NCI-H526 (cell line): ENCODE results near the gene TAS2R14.
A peak's percentile ranks its signal among the peaks of the same experiment; 100 is the strongest.

Source experiments
- DNase-seq, 2 experiments: peaks; one replicate each; lab custom pipeline; 2025; lab: John Stamatoyannopoulos, UW

Gene TAS2R14

DNA sequence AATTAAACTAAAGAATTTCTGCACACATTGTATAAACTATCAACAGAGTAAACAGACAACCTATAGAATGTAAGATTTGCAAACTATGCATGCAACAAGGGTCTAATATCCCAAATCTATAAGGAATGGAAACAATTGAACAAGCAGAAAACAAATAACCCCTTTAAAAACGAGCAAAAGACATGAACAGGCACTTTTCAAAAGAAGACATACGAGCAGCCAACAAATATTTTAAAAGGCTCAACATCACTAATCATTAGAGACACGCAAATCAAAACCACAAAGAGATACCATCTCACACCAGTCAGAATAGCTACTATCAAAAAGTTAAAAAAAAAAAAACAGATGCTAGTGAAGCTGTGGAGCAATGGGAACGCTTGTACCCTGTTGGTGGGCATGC is 34.4 kb downstream of the TAS2R14 start:
- DNase-seq: no peak

GRCh38 chr12:10901427-10901826 is 37.6 kb downstream of the TAS2R14 start:
- DNase-seq: peak in 1 of 2 experiments; percentile 7

- DNase-seq: no peak
Measured at GRCh38 chr12:10900972-10901371, 38.1 kb downstream of the TAS2R14 start.

- no peak for DNase-seq
Measured at GRCh38 chr12:10900530-10900929, 38.5 kb downstream of the TAS2R14 start.

GRCh38 chr12:10896854-10897253 is 42.2 kb downstream of the TAS2R14 start:
- no peak for DNase-seq

DNA sequence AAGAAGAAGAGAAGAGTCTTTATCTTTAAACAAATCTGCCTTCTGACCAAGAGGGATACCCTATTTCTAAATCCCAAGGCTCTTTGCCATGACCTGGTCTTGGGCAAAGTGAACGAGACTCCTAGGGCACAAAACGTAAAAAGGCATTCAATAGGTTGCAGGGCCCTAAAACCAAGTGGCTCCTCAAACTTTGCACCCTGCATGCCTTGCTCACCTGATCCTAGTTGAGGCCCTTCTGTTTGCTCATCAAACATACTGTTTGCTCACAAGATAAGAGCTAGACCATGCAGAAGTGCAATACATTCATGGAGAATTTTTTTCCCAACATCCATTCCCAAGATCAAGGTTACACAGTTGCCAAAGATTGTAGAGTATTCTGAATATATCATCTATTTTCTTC is 47.1 kb downstream of the TAS2R14 start:
- no peak for DNase-seq

DNA sequence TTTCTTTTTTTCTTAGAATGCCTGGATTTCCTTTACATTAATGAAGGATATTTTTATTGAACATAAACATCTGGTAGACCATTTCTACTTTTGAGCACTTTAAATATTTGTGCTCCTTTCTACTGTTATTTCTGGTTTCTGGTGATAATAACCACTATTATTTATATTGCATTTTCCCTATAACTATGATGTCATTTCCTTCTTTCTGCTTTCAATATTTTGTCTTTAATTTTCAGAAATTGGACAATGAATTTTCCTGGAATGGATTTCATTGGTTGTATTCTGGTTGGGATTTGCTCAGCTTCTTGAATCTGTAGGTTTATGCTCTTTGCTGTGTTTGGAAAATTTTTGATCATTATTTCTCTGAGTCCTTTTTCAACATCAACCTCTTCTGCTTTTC is 49.8 kb downstream of the TAS2R14 start:
- DNase-seq: no peak
